Stimulated activated CD8-positive, alpha-beta memory T cell treated with anti-CD3 and anti-CD28 coated beads, Interleukin-4, amount 100 ng/mL, for 4 hours (primary cell): Measurements from ENCODE around the gene UNC5C.
"Not testable (repeated sequence)": the region's sequence is repeated elsewhere in the genome, so short reads cannot be mapped to it uniquely, and the experiment has no call there.

Experiments
- DNase-seq, 2 donors: peaks; one replicate each; pipeline ENCODE4 v3.0.0-alpha.2; 2020; ENCODE audit warnings: low read depth in 2 of 2, low spot score in 1 of 2

The UNC5C gene

DNA sequence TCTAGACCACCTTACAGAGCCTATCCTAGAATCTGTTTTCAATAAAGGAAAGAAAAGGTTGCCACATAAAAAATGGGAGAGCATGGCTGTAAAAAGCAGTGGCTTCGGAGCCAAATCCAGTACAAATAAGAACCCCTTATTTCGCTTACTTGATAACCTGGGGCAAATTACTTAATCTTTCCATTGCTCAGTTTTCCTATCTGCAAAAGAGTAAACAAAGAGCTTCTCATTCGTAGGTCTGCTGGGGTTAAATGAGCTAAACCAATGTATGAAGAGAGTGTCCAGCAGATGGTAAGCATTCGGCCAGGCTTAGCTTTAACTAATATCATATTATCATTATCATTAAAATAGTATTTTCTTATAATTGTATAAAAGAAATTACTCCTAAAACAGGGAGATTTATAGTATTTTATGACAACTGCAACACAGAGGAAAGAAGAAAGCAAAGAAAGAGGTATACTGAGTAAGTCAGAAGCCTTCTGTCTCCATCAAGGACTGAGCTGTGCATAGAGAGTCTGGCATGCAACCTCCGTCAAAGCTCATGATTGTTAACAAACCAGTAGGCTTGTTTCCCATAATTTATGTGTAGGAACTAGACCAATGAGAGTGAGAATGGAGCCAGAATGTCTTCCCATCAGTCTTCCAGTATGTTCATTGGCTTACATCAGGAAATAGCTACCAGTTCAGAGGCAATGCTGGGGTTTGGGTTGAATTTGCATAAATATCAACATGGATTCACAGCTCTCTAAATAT lies 364.9 kb downstream of the UNC5C start:
- no peak for DNase-seq

DNA sequence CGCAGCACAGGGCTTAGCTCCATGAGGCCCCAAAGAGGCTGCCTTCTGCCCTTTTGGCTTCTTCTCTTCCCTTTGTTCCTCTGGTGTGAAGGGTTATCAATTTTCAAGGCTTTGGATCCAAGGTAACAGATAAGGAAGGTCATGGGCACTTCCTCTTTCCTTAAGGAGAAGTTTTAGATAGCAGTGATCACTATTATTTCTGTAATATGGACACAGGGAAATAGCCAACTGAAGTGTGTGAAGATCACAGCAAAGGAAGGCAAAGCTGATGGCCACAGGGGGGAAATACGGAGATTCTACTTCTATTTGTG lies 366.8 kb downstream of the UNC5C start:
- DNase-seq: no peak

GRCh38 chr4:95181243-95181995 lies 367.4 kb downstream of the UNC5C start:
- no peak for DNase-seq

- no peak for DNase-seq
These were observed 368.1 kb downstream of the UNC5C start for GRCh38 chr4:95180531-95181242.

DNA sequence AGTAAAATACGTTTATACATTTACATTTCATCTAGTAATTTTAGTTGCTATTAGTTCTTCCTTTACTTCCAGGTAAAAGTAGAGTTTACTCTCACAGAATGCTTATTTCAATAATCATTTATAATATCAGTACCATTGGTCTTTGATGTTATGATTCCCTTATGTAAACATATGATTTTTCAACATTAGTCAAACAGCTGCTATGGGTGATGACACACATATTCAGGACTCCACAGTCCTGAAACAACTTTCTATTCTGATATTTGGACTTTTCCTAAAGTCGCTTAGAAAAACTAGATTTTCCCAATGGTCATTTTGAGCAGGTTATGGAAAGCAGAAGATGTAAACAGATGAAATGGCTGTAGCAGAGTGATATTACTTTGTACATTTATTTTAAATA lies 369.8 kb downstream of the UNC5C start:
- DNase-seq: no peak

DNA sequence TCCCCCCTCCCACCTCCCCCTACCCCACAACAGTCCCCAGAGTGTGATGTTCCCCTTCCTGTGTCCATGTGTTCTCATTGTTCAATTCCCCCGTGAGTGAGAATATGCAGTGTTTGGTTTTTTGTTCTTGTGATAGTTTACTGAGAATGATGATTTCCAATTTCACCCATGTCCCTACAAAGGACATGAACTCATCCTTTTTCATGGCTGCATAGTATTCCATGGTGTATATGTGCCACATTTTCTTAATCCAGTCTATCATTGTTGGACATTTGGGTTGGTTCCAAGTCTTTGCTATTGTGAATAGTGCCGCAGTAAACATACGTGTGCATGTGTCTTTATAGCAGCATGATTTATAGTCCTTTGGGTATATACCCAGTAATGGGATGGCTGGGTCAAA lies 377.4 kb downstream of the UNC5C start:
- DNase-seq: not testable (repeated sequence)

DNA sequence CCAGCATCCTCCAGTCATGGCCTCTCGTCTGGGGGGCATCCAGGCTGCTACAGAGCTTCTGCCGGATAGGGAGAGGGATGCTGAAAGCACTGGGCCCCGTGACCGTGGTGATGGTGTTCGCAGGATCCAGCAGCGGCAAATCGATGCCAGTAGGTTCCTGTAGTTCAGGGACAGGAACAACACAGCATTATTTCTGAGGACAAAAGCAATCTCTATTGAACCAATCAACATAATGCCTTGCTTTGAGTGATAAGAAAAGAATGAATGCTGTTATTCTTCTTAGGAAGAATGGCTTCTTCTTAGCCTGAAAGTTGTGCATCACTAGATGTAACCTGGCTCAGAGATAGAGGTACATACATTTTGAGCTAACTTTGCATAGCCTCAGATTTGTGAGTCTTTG lies 378.6 kb downstream of the UNC5C start:
- no peak for DNase-seq

DNA sequence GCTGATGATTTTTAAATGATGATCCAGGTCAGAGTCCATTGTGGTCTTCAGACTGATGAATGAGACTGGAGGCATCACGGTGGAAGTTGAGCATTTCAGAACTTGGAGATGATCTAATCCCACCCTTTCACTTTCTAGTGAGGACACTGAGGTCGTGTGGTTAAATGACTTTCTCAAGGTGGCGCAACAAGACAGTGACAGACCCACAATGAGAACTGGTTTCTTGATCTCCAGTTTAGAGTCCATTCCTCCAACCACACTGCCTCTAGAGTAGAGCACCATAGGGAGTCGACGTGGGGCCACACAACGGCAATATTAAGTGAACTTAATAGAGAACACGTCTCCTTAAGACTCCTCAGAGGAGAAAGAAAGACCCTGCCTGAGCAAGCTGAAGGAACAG lies 381.0 kb downstream of the UNC5C start:
- DNase-seq: no peak

GRCh38 chr4:95165926-95166524 lies 382.7 kb downstream of the UNC5C start:
- no peak for DNase-seq

DNA sequence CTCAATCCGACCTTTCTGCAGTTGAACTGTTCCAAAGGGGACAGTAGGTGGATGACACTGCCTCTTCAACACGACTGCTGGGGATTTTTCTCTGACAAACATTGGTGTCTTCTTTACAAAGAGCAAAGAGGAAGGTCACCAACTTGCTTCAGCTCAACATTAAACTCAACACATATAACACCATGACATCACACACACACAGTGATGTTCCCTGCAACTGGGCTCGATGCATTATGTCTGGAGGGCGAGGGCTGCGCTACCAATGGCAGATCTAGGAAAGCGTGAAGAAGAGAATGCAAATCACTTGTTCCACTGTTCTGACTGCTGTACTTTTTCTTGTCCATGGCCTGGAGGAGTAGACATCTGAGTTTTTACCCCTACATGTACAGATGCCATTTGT lies 385.9 kb downstream of the UNC5C start:
- no peak for DNase-seq

DNA sequence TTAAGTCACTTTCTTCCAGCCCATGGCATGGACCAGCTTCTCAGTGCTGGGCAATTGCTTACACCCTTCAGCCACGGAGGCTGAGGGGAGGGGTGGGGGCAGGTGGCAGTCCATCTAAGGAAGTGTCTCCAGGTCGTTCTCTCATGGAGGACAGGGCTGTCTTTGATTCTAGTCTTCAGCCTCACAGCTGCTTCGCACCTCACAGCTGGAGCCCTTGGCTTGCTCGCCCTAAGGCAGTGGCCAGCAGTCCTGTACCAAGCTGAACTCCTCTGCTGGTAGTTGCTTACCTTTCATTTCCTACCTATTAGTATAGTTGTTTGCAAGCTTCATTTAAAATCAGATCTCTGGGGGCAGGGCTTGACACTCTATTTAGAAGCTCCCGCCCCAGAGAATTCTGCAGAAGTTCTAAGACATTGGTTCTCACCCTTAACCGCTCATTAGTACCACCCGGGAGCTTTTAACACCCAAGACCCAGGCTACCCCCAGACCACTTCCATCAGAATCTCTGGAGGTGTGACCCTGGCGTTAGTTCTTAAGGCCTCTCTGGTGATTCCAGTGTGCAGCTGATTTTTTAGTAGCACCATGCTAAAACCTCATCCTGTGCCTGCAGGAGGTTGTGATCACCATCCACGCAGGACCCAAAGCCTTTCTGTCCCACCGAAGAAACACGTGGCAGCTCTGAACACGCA lies 386.8 kb downstream of the UNC5C start:
- no peak for DNase-seq

DNA sequence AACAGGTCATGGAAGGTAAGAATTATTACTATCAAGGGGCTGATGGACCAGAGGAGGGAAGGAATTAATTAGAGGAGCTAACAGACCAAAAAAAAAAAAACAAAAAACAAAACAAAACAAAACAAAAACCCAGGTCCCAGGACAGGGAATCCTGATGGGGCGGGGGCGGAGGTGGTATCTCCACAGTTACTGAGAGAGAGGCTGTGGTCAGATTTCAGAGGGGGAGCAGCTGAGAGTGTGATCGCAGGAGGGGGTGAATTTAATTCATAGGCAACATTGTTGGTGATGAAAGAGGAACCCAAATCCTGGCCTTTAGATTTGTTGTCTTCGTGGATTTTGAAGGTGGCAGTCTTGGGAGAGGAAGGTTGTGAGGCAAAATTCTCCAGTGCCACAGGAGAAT lies 389.4 kb downstream of the UNC5C start:
- DNase-seq: no peak

DNA sequence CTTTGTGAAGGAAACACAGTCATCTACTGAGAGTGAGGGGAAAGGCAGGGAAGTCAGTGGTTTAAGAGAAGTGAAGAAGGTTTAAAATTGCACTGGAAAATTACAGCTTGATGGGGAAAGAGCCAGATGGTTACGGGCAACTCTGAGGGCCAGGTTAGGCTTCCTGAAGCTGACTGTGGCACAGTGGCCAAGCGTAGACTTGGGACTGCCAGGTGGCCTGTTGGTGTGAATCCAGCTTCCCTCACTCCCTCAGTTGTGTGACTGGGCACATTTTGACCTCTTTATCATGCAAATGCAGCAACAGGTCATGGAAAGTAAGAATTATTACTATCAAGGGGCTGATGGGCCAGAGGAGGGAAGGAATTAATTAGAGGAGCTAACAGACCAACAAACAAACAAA lies 390.1 kb downstream of the UNC5C start:
- DNase-seq: no peak

DNA sequence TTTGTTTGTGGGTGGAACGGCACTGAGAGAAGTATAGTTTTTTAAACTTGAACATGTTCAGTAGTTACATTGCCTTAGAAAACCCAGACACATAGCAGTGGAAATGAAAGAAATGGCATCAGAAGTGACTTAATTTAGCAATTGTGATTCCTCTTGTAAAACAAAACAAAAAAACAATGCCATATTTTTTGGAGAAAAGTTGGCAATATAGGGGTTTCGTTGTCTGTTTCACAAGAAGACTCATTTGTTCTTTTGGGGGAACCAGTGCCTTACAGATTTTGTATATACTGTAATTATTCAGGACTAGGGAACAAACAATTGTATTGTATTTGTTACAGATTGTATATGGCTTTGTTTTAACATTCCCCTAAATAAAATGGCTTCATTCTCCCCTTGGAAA lies 390.7 kb downstream of the UNC5C start:
- DNase-seq: no peak

DNA sequence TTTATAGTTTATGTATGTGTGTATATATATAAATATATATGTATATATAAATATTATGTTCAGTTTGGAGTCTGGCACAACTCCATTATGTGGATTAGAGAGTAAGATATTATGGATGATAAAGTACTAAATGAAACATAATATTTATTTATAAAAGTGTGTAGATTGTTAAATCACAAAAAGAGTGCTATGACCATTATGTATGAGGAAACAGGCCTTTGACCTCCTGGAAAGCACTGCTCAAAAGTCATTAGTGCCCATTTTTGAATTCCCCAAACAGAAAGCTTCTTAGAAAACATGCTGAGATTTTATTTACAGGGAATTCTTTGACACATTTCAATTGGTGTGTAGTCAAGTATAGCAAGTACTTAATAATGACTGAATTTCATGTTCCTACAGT lies 391.2 kb downstream of the UNC5C start:
- DNase-seq: no peak

DNA sequence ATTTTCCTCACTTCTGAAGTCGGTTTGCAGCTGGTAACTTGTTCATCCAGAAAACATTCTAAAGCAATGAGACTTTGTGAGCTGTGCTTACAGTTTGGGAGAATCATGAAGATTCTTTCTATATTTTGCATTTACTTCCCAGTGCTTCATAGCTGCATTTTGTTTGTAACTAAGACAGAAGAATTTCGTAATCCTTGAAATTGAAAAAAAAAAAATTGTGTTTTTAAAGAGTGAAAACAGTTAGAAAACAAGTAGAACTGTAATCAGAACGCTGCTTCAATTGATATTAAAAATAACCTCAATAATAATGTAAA lies 392.4 kb downstream of the UNC5C start:
- no peak for DNase-seq

DNA sequence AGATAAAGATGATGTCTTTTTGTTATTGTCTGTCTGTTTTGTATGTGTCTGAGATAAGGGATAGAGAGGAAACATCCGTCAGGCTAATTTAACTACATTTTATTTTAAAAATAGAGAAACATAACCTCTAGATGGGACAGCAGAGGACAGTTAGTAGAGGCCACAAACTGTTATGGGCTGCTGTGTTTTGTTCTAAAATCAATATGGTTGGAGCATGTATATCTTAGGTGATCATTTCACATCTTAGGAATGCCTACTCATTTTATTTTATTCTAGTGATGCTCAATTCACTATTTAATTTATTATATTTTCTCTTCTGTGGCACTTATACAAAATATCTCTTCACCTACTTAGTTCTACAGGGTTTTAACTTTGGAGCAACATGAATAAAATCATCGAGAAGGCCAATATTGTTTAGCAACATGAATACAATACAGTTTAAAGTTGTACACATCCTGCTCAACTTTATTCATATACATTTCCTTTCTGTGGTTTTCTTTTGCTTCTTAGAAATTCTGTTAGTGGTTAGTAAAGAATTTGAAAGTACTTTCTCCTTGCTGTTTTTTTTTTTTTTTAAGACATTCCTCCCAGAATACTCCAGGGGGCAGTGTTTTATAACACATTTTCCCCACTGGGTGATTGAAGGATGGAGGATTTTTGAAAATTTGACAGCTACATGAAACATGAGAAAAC lies 392.9 kb downstream of the UNC5C start:
- no peak for DNase-seq

DNA sequence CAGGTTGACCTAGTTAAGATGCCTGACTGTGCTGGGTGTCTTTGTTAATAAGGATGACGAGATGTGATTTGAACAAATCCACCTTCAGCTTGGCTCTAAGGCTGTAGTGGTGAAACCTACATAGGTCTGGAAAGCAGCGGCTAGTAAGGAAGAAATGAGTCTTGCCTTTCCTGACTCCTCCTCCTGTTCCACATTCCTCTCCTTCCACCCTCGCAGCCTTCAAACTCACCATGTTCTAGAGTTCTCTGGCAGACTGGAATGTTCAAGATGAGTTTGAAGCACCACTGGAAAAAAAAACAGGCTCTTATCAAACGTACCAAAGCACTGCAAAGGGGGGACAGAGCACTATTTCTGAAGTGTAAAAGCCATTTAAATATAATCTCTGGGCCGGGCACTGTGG lies 395.6 kb downstream of the UNC5C start:
- no peak for DNase-seq

- DNase-seq: no peak
These were observed 397.5 kb downstream of the UNC5C start for GRCh38 chr4:95151255-95151654.

DNA sequence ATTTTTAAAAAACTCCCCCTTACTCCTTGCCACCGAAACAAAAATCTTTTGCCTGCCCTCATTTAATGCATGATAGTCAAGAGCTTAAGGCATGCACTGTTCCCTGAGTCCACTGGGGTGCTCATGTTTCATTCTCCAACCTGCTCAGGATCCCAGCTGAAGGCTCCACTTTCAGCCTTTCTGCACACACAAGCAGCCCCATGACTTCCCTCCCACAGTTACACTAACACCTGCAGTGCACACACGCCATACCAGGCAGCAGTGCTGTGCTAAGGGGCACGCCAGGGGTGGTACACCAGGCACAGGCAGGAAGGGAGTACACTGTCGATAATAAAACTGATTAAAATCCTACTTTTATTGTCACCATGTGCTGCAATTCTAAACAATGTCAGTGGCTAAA lies 405.8 kb downstream of the UNC5C start:
- DNase-seq: no peak

- no peak for DNase-seq
These were observed 407.4 kb downstream of the UNC5C start for GRCh38 chr4:95141361-95141760.
